ENCODE data around the gene CCR3.
A peak's percentile ranks its signal among the peaks of the same experiment; 100 is the strongest.

Gene CCR3

DNA sequence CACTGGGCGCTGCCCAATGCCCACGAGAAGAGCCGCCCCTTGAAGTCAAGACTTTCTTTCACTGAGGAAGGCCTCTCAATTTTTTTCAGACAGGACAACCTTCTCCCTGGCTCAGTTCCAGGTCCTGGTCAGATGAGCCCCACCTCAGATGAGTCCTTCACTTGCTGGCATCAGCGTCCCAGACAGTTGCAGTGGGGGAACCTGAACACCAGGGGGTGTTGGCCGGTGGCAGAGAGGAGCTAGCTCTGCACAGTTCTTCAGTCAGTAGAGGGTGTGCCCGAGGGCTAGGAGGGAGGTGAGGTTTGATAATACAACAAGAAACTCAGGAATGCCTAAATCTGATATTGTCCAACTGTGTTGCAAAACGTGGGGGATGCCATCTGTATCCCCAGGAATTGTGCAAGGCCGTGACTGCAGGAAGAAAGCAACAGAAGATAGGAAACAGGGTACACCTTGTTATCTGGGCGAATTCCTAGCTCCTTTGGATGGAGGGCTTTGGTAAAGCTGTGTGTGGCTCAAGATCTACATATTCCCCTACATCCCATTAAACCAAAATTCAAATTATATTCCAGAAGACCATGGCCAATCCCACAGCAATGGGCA, 34.3 kb downstream of the CCR3 start:
- peak; percentile 76 for DNase-seq

DNA sequence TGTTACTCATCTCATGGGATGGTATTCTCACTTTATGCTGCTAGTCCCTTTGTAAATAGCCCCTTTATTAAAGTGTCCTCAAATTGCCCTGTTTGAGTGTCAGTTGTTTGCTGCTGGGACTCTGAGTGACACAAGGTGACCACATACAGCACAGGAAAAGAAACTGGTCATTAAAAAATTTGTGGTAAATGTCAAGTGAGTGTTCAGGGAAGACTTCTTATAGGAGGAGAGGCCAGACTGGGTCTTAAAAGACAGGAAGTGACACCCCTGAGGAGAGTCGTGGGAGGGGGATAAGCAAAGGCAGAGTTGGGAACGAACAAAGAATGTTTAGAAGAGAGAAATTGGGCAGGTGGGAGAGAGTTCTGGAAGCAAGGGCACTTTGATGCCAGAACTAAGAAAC, 35.2 kb downstream of the CCR3 start:
- DNase-seq: no peak

DNA sequence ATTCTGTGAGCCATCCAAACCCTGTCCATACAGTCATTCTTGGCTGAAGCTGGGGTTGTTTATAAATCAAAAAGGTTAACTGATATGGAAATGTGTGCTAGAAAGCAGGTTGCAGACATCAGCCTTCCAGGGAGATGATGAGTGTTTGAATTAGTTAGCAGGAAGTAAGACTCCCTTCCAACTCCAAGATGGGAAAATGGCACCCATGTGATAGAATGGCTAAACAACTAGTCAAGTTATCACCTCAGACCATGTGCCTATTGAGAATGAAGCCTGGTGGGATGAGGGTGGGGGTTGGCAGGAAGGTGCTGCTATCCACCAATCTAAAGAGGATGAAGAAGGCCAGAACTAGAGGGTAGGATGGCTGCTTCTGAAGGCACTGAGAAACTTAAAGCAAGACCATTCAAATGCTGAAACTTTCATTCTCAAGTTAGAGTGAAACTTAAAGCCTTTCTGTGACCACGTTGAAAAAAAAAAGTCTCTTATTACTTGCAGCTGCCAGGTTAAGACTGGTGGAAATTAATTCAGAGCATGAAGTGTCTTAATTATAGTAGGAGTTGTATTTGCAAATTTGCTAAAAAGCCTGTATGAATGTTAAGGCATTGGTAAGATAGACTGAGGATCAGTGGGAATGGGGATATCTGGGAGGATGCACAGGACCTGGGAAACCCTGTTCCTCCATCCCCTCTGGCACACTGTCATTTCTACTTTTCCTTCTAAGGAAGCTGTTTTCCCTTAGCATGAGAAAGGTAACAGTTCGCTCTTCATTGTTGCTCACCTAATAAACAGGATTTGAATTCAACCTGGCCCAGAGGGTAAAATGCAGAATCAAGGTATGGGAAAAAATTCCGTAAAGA, 36.8 kb downstream of the CCR3 start:
- no peak for DNase-seq

- DNase-seq: no peak
Observed at GRCh38 chr3:46280105-46280797, 38.0 kb downstream of the CCR3 start.

GRCh38 chr3:46281551-46281950, 39.3 kb downstream of the CCR3 start:
- DNase-seq: no peak

- DNase-seq: no peak
Observed at GRCh38 chr3:46282041-46282440, 39.8 kb downstream of the CCR3 start.

- no peak for DNase-seq
Observed at GRCh38 chr3:46282696-46283095, 40.4 kb downstream of the CCR3 start.

- DNase-seq: no peak
Observed at GRCh38 chr3:46283881-46284450, 41.7 kb downstream of the CCR3 start.

- no peak for DNase-seq
Observed at GRCh38 chr3:46284981-46285683, 42.9 kb downstream of the CCR3 start.

- DNase-seq: no peak
Observed at GRCh38 chr3:46285931-46286619, 43.8 kb downstream of the CCR3 start.

- no peak for DNase-seq
Observed at GRCh38 chr3:46286947-46287565, 44.8 kb downstream of the CCR3 start.

GRCh38 chr3:46289551-46289950, 47.3 kb downstream of the CCR3 start:
- no peak for DNase-seq

GRCh38 chr3:46289966-46290365, 47.7 kb downstream of the CCR3 start:
- no peak for DNase-seq

DNA sequence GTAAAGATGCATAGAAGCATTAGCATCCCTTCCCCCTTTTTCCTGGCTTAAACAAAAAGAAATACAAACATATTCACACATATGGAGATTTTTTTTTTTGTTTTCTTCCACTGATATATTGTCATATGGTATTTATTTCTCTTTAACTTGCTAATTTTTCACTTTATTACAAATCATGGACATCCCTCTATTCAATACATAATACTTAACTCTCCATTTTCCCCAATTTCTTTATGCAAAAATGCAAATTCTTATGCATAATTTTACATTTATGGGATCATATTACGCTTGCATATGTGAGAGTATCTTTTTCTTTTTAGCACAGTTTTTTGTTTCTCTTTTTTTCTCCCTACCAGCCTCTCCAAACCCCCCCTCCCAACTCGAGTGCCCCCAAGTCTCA, 48.8 kb downstream of the CCR3 start:
- no peak for DNase-seq

GRCh38 chr3:46293035-46293724, 50.9 kb downstream of the CCR3 start:
- no peak for DNase-seq

- no peak for DNase-seq
Observed at GRCh38 chr3:46293991-46294833, 52.0 kb downstream of the CCR3 start.

DNA sequence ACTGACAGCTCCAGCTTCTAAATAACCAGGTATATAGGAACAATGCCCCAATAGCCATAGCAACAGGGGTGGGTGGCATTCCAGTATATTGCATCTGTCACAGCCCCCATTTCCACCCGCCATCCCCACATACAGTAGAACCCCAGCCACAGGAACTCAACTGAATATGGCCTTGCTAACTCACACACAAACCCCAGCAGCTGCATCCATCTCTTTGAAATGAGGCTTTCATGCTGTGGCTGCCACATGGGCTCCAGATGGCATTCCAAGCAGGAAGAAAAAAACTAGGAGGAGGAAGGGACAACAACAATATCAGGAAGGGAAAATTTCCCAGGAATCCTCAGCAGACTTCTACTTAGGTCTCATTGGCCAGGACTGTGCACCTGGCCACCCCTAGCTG, 54.6 kb downstream of the CCR3 start:
- no peak for DNase-seq

DNA sequence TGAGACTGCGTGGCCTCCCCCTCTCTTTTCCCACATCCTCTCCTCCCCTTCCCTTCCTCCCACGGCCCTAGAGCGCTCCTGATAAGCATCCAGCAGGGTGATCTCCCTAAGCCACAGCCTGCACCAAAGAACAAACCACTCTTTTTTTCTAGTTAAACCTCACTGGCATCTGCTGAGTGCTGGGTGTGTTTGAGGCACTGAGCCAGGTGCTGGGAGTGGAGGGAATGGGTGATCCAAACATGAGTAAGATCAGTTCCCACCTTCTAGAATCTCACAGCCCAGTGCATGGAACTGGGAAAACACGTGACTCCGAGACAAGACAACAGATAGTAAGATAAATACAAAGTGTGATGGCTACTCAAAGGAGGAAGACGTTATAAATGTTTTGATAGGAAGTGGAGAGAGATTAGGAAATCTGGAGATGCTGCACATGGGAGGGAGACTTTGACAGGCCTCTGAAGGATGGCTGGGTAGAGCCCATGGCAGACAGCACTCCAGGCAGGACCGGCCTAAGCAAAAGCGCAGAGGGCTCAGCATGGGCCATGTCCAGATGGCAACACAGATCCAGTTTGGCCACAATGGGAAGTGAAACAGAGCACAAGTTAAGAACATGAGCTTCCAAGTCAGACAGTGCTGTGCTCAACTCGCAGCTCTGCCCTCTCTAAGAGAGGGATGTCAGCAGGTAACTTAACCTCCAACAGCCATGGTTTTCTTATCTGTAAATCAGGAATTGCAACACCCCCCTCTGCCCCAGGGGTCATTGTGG, 55.6 kb downstream of the CCR3 start:
- no peak for DNase-seq

DNA sequence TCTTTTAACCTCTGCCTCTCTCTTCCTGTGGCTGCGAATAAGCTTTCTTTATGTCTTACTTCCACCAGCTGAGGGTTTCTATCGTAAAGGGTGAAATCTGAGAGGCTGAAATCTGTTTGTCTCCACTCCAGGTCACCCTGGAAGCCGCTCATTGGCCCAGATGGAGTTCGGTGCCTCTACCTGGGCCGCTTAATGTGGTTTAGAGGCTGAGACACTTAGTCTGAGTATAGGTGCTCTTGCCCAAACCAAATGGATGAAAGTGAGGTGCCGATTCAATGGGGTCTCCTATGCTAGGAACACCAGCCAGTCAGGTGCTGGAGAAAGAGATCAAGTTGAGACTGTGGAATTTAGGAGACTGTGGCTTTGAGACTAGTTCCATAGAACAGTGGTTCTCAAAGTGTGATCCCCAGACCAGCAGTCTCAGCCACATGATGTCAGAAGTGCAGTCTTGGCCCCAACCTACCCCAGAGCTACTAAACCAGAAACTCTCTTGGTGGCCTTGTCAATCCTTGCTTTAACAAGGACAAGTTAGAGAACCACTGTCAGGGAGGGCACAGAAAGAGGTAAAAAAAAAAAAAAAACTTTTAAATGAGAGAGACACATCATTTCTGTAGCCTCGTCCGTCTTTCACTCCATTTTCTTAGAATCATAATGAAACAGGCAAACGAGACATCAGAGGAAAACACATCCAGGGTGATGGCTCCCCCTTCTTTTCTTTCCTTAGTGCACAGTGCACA, 56.8 kb downstream of the CCR3 start:
- no peak for DNase-seq

Measured in islet precursor cell (in vitro differentiated cells).